Activated CD4-positive, alpha-beta T cell treated with anti-CD3 and anti-CD28 coated beads for 24 hours (primary cell): ENCODE data around the gene IPPK.

Source experiments
- DNase-seq, 2 donors: peaks; one replicate each; pipeline ENCODE4 v3.0.0-alpha.2; 2020; ENCODE audit warnings: low read depth in 2 of 2

Gene IPPK

DNA sequence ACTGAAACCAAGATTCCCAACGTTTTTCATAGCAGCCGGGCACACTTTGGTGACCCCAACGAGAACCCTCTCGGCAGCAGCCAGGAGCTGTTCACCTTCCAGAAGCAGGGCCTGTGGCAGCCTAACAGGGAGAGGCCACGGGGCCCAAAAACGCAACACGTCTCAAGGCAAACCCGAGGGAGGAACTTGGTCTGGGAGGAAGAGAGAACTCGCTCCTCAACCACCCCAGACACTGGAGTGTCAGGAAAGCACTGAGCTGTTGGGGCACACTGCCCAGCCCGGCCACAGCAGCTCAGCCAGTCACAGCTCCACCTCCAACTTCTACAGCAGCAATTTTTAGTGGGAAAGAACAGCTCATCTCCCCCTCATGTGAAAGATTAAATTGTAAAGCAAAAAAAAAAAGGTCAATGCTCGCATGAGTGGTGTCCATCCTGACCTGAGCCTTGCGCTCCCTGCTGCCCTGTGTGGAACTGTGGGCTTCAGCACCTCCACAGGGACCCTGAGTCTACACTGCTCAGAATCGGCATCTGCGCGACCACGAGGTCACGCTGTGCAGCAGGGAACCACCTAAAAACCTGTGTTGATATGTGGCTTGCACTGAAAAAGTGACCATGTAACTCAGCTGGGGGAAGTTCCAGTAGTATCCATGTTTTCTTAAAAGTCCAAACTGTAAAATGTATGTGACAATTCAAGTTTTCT is 55.0 kb downstream of the IPPK start:
- no peak for DNase-seq

DNA sequence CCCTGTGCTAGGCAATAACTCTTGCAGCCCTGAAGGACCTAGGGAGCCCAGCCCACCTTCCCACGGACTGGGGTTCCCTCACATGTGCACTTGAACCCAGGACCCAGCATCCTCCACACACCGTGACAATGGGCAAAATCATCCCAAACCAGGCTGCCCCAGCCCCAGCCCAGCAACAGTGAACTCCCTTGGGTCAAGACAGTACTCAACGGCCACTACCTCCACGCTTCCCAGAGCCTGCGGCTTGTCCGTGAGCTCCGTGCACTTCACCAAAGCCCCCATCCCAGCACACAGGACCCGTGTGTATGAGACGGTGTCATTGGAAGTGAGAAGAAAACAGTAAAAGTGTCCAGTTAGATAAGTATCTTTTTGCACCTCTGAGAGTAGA is 55.8 kb downstream of the IPPK start:
- no peak for DNase-seq

DNA sequence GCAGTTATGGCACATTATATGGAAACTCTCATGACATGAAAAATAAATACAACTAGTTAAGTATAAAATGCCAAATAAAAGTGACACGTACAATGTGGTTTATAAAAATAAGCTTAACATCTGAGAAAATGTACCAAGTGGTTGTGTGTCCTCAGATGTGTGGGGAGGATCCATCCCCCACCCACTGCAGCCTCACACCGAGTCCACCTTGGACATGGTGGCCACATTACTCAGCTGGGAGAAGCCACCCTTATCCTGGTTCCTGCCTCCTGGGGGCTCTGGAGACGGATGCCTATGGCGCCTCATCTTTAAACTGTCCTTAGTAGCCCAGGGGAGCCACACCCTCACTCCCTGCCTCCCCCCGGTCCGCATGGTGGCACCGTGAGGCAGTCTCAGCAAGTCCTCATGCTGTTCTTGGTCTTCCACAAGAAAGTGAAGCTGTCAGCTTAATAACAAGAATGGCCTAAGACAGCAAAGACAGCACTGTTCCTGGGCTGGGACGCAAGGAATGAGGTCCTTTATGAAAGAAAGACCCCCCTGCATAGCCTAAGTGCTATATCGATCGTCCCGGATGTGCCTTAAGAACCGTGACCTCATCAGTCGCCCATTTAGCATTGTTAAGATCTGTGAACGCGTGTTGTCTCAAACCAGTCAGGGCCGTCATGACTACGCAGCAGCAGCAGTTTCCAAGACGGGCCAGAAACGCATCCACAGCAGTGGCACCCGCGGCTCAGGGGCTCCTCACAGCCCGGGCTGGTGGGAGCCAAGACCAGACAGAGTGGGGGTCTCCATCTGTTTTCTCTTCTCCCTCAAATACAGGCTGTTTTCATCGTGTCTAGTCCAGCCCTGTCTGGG is 56.4 kb downstream of the IPPK start:
- DNase-seq: no peak

DNA sequence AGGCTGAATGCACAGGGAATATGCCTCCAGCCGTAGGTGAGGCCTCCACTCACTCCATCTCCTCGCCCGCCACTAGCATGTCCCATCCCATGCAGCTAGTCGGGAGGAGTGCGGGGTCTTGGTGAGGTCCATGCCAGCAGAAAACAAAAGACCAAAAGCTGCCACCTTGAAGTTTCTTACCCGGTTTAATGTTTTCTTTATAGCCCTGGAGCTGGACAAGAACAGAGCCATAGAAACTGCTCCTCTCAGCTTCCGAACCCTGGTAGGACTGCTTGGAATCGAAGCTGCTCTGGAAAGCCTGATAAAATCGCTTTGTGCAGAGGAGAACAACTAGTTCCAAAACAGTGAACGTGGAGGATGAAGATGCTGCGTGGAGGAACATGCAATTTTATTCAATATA is 57.1 kb downstream of the IPPK start:
- DNase-seq: no peak

DNA sequence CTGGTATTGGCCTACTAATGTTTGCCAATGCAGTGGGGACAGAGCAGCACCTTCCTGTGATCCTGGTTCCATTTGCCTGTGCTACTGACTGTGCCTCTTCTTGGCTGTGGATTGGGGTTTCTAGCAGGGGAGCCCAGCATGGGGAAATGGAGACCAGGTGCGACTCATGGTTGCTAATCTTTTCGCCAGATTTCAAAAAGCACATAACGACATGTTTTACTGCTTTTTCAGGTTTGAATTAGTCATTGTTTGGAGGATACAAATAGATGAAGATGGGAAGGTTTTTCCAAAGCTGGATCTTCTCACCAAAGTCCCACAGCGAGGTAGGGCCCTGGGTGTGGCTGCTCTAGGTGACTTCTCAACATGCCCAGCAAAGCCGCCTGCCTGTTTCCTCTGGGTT is 57.6 kb downstream of the IPPK start:
- no peak for DNase-seq

DNA sequence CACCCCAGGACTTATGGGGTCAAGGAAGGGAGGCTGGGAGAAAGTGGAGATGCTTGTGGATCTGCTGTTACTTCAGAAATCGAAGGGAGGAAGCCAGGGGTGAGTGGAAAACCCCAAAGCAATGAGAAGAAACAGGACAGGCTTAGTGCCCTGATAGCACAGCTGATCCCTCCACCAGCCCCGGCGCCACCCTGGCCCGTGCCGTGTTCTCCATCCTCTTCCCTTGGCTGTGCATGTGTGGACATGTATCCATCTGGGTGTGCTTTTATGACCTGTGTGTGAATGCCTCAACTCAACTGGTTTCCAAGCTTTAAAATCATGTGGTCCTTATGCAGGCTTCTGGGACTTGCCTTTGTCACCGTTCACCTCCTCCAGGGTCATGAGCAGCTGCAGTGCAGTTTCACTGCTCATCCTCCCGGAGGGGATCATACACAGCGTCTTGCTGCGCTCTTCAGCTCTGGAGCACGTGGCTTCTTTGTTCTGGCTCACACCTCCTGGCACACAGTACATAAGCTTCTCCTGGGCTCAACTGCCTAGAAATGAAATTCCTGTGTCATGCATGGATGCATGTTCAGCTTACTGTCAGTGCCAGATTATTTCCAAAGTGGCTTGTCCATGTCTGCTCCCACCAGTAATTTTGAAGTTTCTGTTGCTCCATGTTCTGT is 58.2 kb downstream of the IPPK start:
- DNase-seq: no peak

DNA sequence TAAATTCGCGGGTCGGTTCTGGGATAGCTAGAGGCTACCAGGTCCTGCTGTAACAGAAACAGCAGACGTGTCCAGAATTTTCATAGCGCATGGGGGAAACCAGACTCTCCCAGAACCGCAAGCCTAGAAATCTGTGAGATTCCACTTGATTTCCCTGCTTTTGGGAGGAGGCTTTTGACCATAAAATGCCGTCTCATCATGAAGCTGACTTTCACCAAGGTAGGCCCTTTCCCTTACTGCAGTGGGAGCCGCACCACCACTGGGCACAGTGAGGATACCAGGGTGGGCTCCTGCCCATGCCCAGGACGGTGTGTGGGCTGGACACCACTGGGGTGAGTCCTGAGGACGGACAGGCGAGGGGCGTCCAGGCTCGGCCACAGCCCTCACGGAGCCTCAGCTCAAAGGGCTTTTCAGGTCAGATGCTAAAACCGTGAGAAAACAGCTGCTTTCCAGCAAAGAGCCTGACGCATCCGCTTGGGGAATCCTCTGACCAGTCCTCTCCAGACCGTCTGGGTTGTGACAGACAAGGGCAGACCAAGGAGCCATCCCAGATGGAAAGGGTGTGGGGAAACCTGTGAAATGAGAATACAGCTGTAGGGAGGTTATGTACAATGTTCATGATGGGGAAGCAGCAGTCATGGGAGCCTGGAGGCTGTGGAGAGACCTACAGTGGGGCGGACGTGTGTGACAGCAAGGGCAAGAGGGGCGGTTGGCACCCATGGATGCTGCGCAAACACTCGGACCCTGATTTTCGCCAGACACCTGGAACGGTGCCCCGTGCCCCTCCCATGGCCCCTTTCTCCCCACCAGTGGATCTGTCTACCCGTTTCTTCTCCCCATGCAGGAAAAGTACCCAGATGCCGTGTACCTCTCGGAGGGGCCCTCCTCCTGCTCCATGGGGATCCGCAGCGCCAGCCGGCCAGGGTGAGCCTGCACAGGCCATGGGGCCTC is 59.2 kb downstream of the IPPK start:
- DNase-seq: no peak

DNA sequence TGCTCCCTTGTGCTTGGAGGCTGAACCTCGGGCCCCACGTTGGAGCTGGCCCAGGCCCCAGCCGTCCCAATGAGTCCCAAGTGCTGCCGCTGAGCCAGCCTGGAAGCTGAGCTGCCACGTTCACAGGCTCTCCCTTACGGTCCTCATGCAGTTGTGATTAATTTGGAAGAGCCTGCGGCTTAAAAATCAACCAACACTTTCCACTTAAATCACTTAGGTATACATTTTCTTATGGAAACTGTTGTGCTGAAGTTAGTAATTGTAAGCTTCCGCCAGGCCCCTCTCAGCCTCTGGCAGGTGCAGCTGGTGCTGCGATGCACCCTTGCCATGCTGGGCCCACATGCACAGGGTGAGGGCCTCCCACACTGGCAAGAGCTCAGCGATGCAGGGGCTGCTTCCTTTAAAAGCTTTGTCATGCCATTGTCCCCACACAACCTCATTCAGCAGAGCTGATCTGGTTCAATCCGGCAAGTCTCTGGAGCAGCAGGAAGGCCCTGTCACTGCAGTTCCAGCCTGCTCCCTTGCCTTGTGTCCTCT is 61.0 kb downstream of the IPPK start:
- DNase-seq: no peak

DNA sequence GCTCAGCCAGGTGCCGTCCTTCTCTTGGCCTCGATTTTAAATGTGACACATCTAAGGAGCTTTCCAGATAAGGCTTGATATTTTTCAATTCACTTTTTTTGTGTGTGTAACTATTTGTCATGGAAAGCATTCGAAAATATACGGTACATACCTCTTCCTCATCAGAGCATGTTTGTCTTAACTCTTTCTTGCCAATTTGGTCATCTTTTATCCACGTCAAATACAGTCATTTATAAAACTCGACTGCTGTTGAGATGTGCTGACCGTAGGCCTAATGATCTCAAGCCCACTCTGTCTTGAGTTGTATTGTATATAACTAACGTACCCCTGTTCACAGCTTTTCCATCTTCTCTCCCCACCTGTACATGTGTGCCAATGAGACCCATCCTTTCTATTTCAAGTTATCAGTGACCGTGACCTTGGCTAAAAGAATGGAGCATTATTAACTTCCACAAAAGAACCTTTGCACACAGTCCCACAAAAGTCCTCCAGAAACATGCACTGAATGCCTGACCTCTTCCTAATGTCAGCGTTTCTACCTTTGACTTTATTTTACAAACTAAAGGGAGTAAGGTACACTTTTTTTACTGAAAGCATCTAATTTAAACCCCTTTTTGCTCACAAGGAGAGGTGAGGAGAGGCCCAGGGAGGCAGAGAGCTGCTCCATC is 61.6 kb downstream of the IPPK start:
- DNase-seq: no peak

DNA sequence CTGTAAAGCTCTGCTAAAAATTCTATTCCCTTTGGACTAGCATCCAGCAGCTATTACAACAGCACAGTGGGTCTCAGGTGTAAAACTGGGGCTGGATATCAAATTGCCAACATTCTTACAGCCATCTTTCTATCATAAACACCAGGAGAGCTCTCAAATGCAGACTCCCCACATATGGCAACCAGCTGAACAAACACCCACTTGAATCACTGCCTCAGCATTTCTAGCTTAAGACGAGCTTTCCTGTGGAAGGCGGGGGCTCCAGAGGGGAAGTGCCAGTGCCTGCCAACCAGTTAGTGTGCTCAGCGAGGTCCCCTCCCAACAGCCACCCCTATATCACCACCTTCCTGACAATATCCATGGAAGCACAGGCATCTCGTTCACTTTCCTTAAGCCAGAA is 62.2 kb downstream of the IPPK start:
- DNase-seq: no peak

DNA sequence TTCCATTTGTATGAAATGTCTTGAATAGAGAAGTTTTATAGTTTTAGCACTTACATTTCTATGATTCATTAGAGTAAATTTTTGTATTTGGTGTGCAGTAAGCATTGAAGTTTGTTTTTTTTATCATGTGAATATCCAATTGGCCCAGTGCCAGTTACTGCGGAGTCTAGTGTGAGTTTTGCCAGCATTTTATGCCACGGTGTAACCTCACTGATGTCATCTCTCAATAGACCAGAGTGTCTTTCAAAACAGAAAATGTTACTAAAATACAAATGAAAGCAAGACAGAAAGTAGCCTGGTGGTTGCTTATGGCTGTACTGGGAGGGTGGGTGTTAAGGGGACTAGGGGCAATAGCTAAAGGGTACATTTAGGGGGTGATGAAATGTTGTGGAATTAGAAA is 62.8 kb downstream of the IPPK start:
- DNase-seq: no peak

DNA sequence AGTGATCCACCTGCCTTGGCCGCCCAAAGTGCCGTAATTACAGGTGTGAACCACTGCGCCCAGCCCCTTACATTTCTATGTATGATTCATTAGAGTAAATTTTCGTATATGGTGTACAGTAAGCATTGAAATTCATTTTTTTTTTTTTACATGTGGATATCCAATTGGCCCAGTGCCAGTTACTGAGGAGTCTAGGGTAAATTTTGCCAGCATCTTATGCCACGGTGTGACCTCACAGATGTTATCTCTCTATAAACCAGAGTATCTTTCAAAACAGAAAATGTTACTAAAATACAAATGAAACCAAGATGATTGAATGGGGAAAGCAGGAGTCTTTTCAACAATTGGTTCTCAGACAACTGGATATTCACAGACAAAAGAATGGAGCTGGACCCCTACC is 64.7 kb downstream of the IPPK start:
- DNase-seq: no peak

DNA sequence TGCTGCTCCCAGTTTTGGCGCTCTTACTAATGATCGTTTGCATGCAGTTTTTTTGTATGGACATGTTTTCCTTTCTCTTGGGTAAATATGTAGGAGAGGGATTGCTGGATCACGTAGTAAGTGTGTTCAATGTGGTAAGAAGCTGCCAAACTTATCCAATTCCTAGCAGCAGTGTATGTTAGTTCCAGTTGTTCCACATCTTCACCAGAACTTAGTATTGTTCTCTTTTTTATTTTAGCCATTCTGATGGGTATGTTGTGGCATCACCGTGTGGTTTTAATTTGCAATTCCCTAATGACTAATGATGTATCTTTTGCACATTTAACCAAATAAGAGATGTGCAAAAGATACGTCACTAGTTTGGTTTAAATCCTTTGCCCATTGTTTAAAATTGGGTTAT is 65.9 kb downstream of the IPPK start:
- DNase-seq: no peak

DNA sequence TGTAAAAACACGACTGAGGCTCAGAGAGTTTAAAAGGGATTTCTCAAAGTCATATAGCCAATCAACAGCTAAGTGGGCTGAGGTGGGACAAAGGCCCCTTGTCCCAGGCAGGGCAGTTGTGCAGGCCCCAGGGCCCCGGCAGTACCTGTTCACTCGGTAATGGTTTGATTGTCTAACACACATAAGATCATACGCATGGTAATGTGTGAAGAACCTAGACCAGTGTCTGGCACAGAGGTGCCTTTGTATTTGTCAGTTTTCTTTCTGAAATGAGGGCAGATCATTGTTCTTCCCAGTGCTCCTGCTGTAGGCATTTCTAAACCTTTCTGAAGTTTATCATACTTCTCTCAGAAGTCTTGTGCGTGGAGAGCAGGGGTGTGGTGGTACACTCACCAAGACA is 66.8 kb downstream of the IPPK start:
- DNase-seq: no peak

DNA sequence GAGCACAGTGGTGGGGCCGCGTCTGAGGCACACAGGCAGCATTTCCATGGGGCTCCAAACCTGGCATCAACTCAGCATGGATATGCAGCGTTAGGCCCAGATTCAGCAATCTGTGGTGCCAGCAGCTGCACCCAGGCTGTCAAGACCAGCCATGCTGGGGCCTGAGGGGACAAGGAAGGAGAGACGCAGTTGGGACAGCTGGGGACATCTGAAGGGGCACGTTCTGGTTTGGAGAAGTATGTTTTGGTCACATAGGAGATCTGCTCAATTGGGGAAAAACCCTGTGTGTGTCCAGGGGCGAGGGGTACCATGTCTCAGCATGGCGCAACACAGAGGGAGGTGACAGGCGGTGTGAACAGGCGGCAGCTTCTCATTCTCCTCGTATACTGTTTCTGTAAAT is 67.5 kb downstream of the IPPK start:
- no peak for DNase-seq

DNA sequence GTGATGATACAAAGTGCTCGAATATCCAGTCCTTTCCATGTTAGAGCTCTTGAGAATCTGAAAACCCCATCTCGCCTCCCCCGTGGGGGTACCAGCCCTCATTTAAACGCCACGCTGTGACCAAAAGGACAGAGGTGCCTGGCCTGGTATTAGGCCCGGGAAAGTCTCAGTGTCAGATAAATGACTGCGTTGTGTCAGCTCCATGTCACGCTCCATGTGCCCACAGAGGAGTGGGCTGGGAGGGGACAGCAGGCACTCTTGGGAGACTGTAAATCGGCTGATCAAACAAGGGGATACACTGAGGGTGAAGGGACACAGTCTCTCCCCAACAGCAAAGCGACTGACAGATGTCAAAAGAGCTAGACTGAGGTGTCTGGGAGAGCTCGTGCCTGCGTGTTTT is 68.5 kb downstream of the IPPK start:
- DNase-seq: no peak

DNA sequence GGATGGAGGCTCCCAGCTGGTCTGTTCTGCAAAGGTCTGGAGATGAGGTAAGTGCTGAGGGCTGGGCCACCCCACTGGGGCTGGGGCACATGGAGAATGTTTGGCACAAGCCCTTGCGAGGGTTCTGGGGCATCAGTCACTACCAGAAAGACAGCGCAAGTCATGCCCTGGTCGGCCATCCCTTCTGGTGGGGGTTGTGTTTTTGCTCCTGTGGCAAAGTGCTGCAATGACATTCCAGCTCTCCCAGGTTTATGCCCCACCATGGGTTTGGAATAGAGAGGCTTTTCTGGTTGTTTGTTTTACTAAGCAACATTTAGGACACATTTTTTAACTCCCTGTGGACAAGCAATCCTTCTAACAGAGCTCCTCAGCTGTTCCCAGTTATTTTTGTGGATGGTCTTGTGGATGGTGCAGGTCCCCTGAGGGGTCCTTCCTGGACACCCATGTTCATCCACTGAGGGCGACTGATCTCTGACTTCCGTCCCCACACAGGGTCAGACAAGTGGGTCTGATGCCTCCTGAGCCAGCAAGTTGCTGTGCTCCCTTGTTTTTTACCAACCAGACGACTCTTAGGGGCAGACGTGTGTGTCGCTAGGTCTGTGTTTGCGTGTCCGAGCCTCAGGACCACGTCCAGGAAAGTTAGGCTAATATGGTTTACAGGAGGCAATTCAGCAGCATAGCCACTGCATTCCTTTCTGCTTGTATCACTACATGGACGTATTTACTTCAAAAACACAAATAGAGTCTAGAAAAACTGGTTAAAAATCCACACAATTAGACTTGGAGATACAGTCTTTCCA is 69.3 kb downstream of the IPPK start:
- no peak for DNase-seq

DNA sequence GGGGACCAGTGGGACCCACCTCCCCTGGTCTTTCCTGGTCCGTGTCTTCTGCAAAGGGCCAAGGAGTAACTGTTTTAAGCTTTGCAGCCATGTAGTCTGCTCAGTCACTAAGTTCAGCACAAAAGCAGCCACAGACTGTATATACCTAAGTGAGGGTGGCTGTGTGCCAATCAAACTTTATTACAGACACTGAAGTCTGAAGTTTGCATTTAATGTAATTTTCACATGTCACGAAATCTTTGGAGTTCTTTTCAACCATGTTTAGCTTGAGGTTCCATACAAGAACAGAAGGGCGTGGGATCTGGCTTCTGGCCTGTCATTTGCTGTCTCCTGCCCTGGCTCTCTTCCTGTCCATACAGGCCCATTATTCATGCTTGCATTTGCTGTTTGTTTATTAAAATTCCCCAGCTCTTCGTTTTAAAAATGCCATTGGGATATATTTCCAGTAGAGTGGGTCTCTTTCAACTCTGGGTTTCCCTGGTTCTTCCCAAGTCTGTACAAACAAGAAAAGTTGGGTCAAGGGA is 69.9 kb downstream of the IPPK start:
- DNase-seq: no peak

DNA sequence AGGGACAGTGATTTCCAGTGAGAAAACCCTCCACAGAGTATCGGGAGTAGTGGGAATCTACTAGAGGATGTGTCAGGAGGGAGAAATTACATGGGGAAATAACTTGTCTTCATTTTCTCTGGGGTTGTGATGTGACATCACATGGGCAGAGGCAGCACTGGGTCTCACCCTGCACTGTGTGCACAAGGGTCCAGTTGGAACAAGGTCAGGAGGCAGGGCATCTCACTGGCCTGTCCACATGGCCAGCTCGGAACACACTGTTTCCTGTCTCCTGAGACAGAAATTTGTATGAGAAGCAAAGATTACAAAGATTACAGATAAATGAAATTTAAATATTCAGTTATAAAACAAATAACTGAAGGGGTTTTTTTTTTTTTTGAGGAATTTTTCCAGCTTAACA is 71.5 kb downstream of the IPPK start:
- DNase-seq: no peak

DNA sequence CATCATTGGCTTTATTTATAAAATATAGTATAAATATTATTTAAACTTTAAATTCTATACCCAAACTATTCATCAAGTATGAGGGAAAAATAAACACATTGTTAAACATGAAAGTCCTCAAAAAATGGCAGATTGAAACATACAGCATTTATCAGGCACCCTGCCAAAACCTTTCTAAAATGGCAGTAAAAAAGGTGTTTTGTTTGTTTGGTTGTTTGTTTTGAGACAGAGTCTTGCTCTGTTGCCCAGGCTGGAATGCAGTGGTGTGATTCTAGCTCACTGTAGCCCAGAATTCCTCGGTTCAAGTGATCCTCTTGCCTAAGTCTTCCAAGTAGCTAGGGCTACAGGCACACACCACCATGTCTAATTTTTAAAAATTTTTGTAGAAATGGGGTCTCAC is 74.0 kb downstream of the IPPK start:
- no peak for DNase-seq
